HepG2 (cell line): Measurements from ENCODE around the gene MLYCD. TPM values are rescaled to one million over a fixed set of nuclear protein-coding genes. Genes with fewer than 3 reads are reported as not detected.

Experiments used
- GPBP1L1 ChIP-seq: sonication (generic); formaldehyde crosslinking; IDR thresholded peaks from 2 replicates; pipeline ENCODE4 v1.5.0; 2020; ENCODE audit warnings: mild to moderate bottlenecking, missing genetic modification reagents
- HNF1A ChIP-seq, 2 experiments: sonication (generic) in 1 of 2; formaldehyde crosslinking in 1 of 2; IDR thresholded peaks; 2 replicates each; pipeline versions ENCODE4 v1.4.0 to v1.6.1; 2016 to 2020; ENCODE audit warnings: borderline replicate concordance in 1 of 2, low read depth in 1 of 2, mild to moderate bottlenecking in 1 of 2, missing genetic modification reagents in 1 of 2
- HNF4A ChIP-seq: sonication (generic); formaldehyde crosslinking; IDR thresholded peaks from 2 replicates; pipeline ENCODE4 v1.4.0; 2020; ENCODE audit warnings: missing genetic modification reagents
- HNF4G ChIP-seq, 2 experiments: sonication (generic) in 1 of 2; formaldehyde crosslinking in 1 of 2; IDR thresholded peaks; 2 replicates each; pipeline versions ENCODE4 v1.4.0 to v1.6.1; 2011 to 2020; ENCODE audit warnings: borderline replicate concordance in 2 of 2, low read depth in 2 of 2, mild to moderate bottlenecking in 2 of 2, low read length in 1 of 2, missing genetic modification reagents in 1 of 2, moderate library complexity in 1 of 2
- HNRNPH1 ChIP-seq: fragments of 200-400 bp; formaldehyde crosslinking; optimal IDR thresholded peaks from 2 replicates; pipeline ENCODE3; 2017; ENCODE audit warnings: mild to moderate bottlenecking, low read depth, low read length
- MTF2 ChIP-seq: sonication (generic); formaldehyde crosslinking; IDR thresholded peaks from 2 replicates; pipeline ENCODE4 v1.5.0; 2020; ENCODE audit warnings: missing genetic modification reagents, borderline replicate concordance
- NFYC ChIP-seq: IDR thresholded peaks from 2 replicates; pipeline ENCODE4 v1.6.1; 2016; ENCODE audit warnings: missing genetic modification reagents, missing compliant biosample characterization
- NKX3-1 ChIP-seq: sonication (generic); formaldehyde crosslinking; IDR thresholded peaks from 2 replicates; pipeline ENCODE4 v1.5.0; 2020; ENCODE audit warnings: missing genetic modification reagents
- PHF20 ChIP-seq: sonication (generic); formaldehyde crosslinking; IDR thresholded peaks from 2 replicates; pipeline ENCODE4 v1.5.0; 2020; ENCODE audit warnings: mild to moderate bottlenecking, missing genetic modification reagents
- PHF8 ChIP-seq: sonication (generic); formaldehyde crosslinking; IDR thresholded peaks from 2 replicates; pipeline ENCODE4 v1.5.0; 2020; ENCODE audit warnings: missing genetic modification reagents
- ZFP36L1 ChIP-seq: sonication (generic); formaldehyde crosslinking; IDR thresholded peaks from 2 replicates; pipeline ENCODE4 v1.8.0; 2022; ENCODE audit warnings: mild to moderate bottlenecking, missing genetic modification reagents, moderate library complexity
- ZNF318 ChIP-seq: sonication (generic); formaldehyde crosslinking; IDR thresholded peaks from 2 replicates; pipeline ENCODE4 v1.4.0; 2020; ENCODE audit warnings: mild to moderate bottlenecking, missing genetic modification reagents
- ZNF350 ChIP-seq: sonication (generic); formaldehyde crosslinking; IDR thresholded peaks from 2 replicates; pipeline ENCODE4 v1.4.0; 2020; ENCODE audit warnings: mild to moderate bottlenecking, low read depth, missing genetic modification reagents, borderline replicate concordance
- ZNF354B ChIP-seq: sonication (generic); formaldehyde crosslinking; IDR thresholded peaks from 2 replicates; pipeline ENCODE4 v1.8.0; 2022; ENCODE audit warnings: mild to moderate bottlenecking, missing genetic modification reagents
- polyA plus RNA-seq, 8 experiments: library from polyadenylated mRNA; depleted of rRNA in 3 of 8; stranded (reverse) in 7 of 8; unstranded in 1 of 8; fragments of >200 nt; fragmentation: Illumina TruSeq in 4 of 8; extraction: Trizol in 4 of 8; gene quantifications; 2 replicates each; pipeline versions ENCODE4 v1.2.1 to v1.2.3, GENCODE V29; 2011 to 2016; ENCODE audit warnings: low read depth in 4 of 8, missing spikeins in 1 of 8, mixed read lengths in 1 of 8; ENCODE audit not compliant: insufficient read depth in 1 of 8
- total RNA-seq, 5 experiments: library from RNA; depleted of rRNA; stranded (reverse); fragments of >200 nt; fragmentation: Illumina TruSeq; extraction: Trizol; gene quantifications; 2 replicates each; pipeline ENCODE4 v1.2.3, GENCODE V29; 2016; ENCODE audit warnings: low read depth in 1 of 5

MLYCD gene
- total and polyA plus RNA-seq, 2 of the 13 experiments (the other 11 are each of a cell fraction or from before 2014, with no cell fraction given), result 1.8 to 4.0 TPM

GRCh38 chr16:83946781-83947566 lies 48.1 kb downstream of the MLYCD start (continued):
- no peak for TF ChIP-seq HNF1A (IDR thresholded peaks at IDR 0.05; ENCODE audit: low read depth)
- TF ChIP-seq HNF1A (CRISPR knock-in tag; IDR thresholded peaks at IDR 0.05; ENCODE audit: borderline replicate concordance), result no peak
- no peak for TF ChIP-seq ZNF354B (CRISPR knock-in tag)
- no peak; the same call in 1 of the 2 replicates for TF ChIP-seq HNF4G (IDR thresholded peaks at IDR 0.05; ENCODE audit: borderline replicate concordance, low read depth, low read length)
- peak; percentile 24; the same call in 1 of the 2 replicates for TF ChIP-seq HNF4G (CRISPR knock-in tag; IDR thresholded peaks at IDR 0.05; ENCODE audit: borderline replicate concordance, low read depth)
- TF ChIP-seq PHF20 (CRISPR knock-in tag), result no peak
- peak; percentile 49 for TF ChIP-seq HNF4A (CRISPR knock-in tag)
- TF ChIP-seq ZNF350 (CRISPR knock-in tag), result no peak
- TF ChIP-seq MTF2 (CRISPR knock-in tag), result no peak
- no peak; the same call in 1 of the 2 replicates for TF ChIP-seq NFYC (CRISPR knock-in tag)
- TF ChIP-seq ZNF318 (CRISPR knock-in tag), result no peak
- TF ChIP-seq ZFP36L1, result no peak
- TF ChIP-seq HNRNPH1, result no peak
- no peak for TF ChIP-seq GPBP1L1 (CRISPR knock-in tag)
- TF ChIP-seq PHF8 (CRISPR knock-in tag), result no peak
- no peak for TF ChIP-seq NKX3-1
